ENCODE measurements around the gene SCUBE2. TPM values are rescaled to one million over a fixed set of nuclear protein-coding genes. Genes with fewer than 3 reads are reported as not detected.

The SCUBE2 gene
- total RNA-seq, 1 experiment from 2014 or later = 0.18 TPM

GRCh38 chr11:8971924-8972316 is 119.5 kb downstream of the SCUBE2 start:
- CTCF ChIA-PET = no interaction called here
- Histone ChIP-seq H3K9me2 (replicated peaks; ENCODE audit: low read length) (no peaks in the 10 kb centered on the region), H3K79me2 (ENCODE audit: low read length) (no peaks in the 10 kb centered on the region), H4K20me1 (ENCODE audit: low read length) (no peaks in the 10 kb centered on the region), H3K9ac (ENCODE audit: low read length) (no peak overlapping the region), H3K4me1 (ENCODE audit: insufficient read depth, low read length) (no peaks in the 10 kb centered on the region), H3K27ac (ENCODE audit: low read length) (no peak overlapping the region), H3K36me3 (ENCODE audit: low read depth, low read length) (no peaks in the 10 kb centered on the region), H3K4me2 (ENCODE audit: low read length) (no peak overlapping the region), H3K4me3 (ENCODE audit: low read length) (no peak overlapping the region), H3F3A (ENCODE audit: low read length, unreplicated experiment) (no peaks in the 10 kb centered on the region), H3K27me3 (ENCODE audit: low read length) (no peaks in the 10 kb centered on the region), H2AFZ (ENCODE audit: low read length) (no peak overlapping the region), H3K9me3 (ENCODE audit: low read length) (no peaks in the 10 kb centered on the region)
- DNase-seq (no peak), ATAC-seq (no peak)
- TF ChIP-seq CTCF (conservative IDR thresholded peaks at IDR 0.05; ENCODE audit: low read depth, low read length) = no peak
- TF ChIP-seq EZH2phosphoT487 (IDR thresholded peaks at IDR 0.05; ENCODE audit: borderline replicate concordance, low read length) = no peak
- TF ChIP-seq EZH2 (IDR thresholded peaks at IDR 0.05; ENCODE audit: low read length, unreplicated experiment) = no peak
- POLR2A ChIA-PET (ENCODE audit: unreplicated experiment) = no interaction called here
- intact Hi-C loops (cut with micrococcal nuclease) = no loop called here
- no TSS peak for BruUV-seq (replicated peaks)

- no peaks in the 10 kb centered on the region for H3F3A ChIP-seq (ENCODE audit: low read length, unreplicated experiment)
- no peak overlapping the region for H3K4me2 ChIP-seq (ENCODE audit: low read length)
- H3K9ac ChIP-seq (ENCODE audit: low read length) = no peak overlapping the region
- no peaks in the 10 kb centered on the region for H3K27me3 ChIP-seq (ENCODE audit: low read length)
- H3K4me3 ChIP-seq (ENCODE audit: low read length) = no peak overlapping the region
- H3K79me2 ChIP-seq (ENCODE audit: low read length) = no peaks in the 10 kb centered on the region
- no peaks in the 10 kb centered on the region for H3K4me1 ChIP-seq (ENCODE audit: insufficient read depth, low read length)
- H4K20me1 ChIP-seq (ENCODE audit: low read length) = no peaks in the 10 kb centered on the region
- ChIA-PET POLR2A (ENCODE audit: unreplicated experiment) (no interaction called here), CTCF (no interaction called here)
- no peaks in the 10 kb centered on the region for H3K36me3 ChIP-seq (ENCODE audit: low read depth, low read length)
- no peaks in the 10 kb centered on the region for H3K9me3 ChIP-seq (ENCODE audit: low read length)
- intact Hi-C loops (cut with micrococcal nuclease) = no loop called here
- no peak for ATAC-seq
- TF ChIP-seq EZH2 (IDR thresholded peaks at IDR 0.05; ENCODE audit: low read length, unreplicated experiment) (no peak), CTCF (conservative IDR thresholded peaks at IDR 0.05; ENCODE audit: low read depth, low read length) (no peak), EZH2phosphoT487 (IDR thresholded peaks at IDR 0.05; ENCODE audit: borderline replicate concordance, low read length) (no peak)
- no peak overlapping the region for H3K27ac ChIP-seq (ENCODE audit: low read length)
- no peak for DNase-seq
- no peaks in the 10 kb centered on the region for H3K9me2 ChIP-seq (replicated peaks; ENCODE audit: low read length)
- BruUV-seq (replicated peaks) = no TSS peak
- no peak overlapping the region for H2AFZ ChIP-seq (ENCODE audit: low read length)
Measured at GRCh38 chr11:8971196-8971923, 120.0 kb downstream of the SCUBE2 start.

Small RNA genes lying within 50 kb of the gene (microRNA-seq; reads per million reads assigned to microRNA genes)
- not detected for gene MIR5691 (ENCODE audit: unreplicated experiment)

Other genes with a start within 250 kb of the SCUBE2 start
- 25.3 and 29.5 TPM in 2 replicates for gene AKIP1, start 180.4 kb downstream of the SCUBE2 start, total RNA-seq (2014; rRNA removed)
- gene C11orf16, start 158.7 kb downstream of the SCUBE2 start, total RNA-seq (2014; rRNA removed) = not detected in 2 replicates
- gene ASCL3, start 148.6 kb downstream of the SCUBE2 start, total RNA-seq (2014; rRNA removed) = not detected in 2 replicates
- gene TMEM9B, start 127.2 kb downstream of the SCUBE2 start, total RNA-seq (2014; rRNA removed) = 32.0 and 42.1 TPM in 2 replicates
- not detected in 2 replicates for gene NRIP3, start 87.6 kb downstream of the SCUBE2 start, total RNA-seq (2014; rRNA removed)
- gene DENND5A, start 173.8 kb upstream of the SCUBE2 start, total RNA-seq (2014; rRNA removed) = 37.7 and 46.9 TPM in 2 replicates
- 83.6 and 87.6 TPM in 2 replicates for gene TMEM41B, start 223.0 kb upstream of the SCUBE2 start, total RNA-seq (2014; rRNA removed)

Data from PC-3 (cell line).